Mammary epithelial cell (primary cell): ENCODE data around the gene B3GNT8.

Source experiments
- CTCF ChIP-seq, 2 donors: IDR thresholded peaks in 1 of 2; conservative IDR thresholded peaks in 1 of 2; 2 replicates each; pipeline ENCODE4 v1.5.1; 2011 to 2012; ENCODE audit warnings: inconsistent platforms in 2 of 2, low read length in 2 of 2, mild to moderate bottlenecking in 2 of 2, control low read depth in 1 of 2, low read depth in 1 of 2; ENCODE audit not compliant: insufficient read depth in 1 of 2; ENCODE audit errors: extremely low read depth in 1 of 2
- EZH2 ChIP-seq: IDR thresholded peaks from 2 replicates; pipeline ENCODE4 v1.6.1; 2012; ENCODE audit warnings: low read length, inconsistent platforms, borderline replicate concordance

- no peak for TF ChIP-seq EZH2
- no peak for TF ChIP-seq CTCF (conservative IDR thresholded peaks at IDR 0.05 in 1 of 2, IDR thresholded peaks at IDR 0.05 in 1 of 2; ENCODE audit: extremely low read depth in 1 of 2, insufficient read depth in 1 of 2, low read depth in 1 of 2, low read length in 2 of 2)
Measured at GRCh38 chr19:41421314-41421713, 5.9 kb downstream of the B3GNT8 start.
